ENCODE data around the gene SMLR1.

The SMLR1 gene

DNA sequence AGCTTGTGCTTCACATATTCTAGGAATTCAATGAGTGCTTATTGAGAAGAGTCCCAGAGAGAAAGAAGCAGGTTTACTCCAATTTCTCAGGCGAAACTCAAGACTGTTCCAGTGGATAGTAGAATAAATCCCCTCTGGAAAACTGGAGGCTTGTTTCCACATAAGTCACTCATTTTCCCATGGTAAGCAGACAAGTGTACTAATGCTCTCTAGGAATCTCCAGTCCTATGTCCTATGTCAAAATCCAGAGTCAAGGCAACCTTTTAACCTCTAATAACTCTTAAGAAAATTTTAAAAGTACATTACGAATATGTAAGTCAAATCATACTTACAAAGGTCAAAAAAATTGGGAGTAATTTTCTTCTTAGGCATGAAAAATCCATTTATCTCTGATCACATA is 35.2 kb downstream of the SMLR1 start:
- no peak for DNase-seq (ENCODE audit: low read depth)
- TF ChIP-seq, protein P1, sequence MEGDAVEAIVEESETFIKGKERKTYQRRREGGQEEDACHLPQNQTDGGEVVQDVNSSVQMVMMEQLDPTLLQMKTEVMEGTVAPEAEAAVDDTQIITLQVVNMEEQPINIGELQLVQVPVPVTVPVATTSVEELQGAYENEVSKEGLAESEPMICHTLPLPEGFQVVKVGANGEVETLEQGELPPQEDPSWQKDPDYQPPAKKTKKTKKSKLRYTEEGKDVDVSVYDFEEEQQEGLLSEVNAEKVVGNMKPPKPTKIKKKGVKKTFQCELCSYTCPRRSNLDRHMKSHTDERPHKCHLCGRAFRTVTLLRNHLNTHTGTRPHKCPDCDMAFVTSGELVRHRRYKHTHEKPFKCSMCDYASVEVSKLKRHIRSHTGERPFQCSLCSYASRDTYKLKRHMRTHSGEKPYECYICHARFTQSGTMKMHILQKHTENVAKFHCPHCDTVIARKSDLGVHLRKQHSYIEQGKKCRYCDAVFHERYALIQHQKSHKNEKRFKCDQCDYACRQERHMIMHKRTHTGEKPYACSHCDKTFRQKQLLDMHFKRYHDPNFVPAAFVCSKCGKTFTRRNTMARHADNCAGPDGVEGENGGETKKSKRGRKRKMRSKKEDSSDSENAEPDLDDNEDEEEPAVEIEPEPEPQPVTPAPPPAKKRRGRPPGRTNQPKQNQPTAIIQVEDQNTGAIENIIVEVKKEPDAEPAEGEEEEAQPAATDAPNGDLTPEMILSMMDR (IDR thresholded peaks at IDR 0.05; ENCODE audit: insufficient read depth, low read depth, low read length, missing control alignments): no peak

DNA sequence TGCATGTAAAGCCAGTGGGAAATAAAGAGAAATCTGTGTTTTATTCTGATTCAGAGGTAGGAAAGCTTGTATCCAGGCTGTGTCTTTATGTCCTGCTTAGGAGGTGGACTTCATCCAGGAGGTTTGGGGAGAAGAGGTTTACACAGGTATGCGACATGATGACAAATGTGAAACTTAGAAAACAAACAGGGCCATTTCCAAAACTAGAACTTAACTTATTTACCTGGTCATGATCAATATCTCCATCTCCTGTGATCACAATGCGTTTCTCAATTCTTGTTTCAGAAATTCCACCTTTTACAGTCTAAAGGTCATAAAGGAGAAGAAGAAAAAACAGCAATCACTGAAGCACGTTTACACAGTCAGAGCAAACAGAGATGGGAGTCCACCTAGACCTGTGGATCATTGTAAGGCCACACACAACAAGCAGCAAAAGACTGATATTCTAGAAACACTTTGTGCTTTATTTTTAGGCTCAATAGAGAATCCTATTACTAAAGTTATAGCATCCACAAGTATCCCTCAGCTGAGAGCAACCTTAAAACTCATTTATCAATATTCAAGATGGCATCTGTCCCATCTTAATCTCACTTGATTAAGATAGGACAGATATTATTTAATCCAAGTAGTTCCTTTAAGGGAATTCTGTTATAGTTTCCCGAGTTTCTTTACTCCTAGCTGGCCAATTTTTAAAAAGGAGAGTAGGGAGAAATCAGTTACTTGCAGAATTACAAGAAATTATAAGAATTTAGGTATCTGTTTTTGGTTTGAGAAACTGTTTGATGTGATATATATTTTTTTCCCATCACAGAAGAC is 36.4 kb downstream of the SMLR1 start:
- H3K4me3 ChIP-seq (ENCODE audit: low read depth, low read length): no peak overlapping the region
- TF ChIP-seq, protein P1 (IDR thresholded peaks at IDR 0.05; ENCODE audit: insufficient read depth, low read depth, low read length, missing control alignments): no peak
- no peak for DNase-seq (ENCODE audit: low read depth)

More for the DNA sequence above, 35.2 kb downstream of the SMLR1 start:
- no peak overlapping the region for H3K4me3 ChIP-seq (ENCODE audit: low read depth, low read length)

DNA sequence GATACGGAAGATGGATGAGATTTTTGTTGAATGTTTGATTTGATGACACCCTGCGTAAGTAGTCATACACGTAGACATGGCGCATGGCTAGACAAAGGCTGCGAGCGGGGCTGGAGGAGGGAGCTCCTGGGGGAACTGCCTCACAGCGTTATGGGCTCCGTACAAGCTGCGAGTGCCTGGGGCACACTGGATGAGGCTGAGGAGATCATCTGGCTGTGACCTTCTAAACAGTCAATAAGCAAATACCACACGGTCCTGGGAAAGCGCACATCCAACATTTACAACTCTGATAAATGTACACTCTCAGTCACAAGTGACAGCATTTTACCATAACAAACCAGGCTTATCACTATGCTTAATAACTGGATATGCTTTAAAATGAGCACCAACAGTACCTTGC is 37.1 kb downstream of the SMLR1 start:
- no peak overlapping the region for H3K4me3 ChIP-seq (ENCODE audit: low read depth, low read length)
- DNase-seq (ENCODE audit: low read depth): no peak
- TF ChIP-seq, protein P1 (IDR thresholded peaks at IDR 0.05; ENCODE audit: insufficient read depth, low read depth, low read length, missing control alignments): no peak

DNA sequence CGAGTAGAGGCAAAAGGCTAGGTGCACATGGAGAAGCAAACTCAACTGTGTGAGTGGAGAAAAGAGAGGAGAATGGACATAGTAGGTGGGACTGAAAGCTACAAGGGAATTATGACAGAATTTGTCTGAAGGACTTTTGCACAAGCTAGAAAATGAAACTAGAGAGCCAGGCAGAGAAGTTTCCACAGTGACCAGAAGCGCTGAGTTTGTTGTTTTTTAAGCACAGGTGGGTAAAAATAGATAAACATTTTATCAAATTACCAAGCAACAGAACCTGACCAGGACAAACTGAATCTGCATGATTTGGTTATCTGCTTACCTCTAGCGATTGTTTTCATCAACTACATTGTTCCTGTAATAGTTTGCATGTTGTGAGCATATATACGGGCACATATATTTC is 38.6 kb downstream of the SMLR1 start:
- TF ChIP-seq, protein P1 (IDR thresholded peaks at IDR 0.05; ENCODE audit: insufficient read depth, low read depth, low read length, missing control alignments): no peak
- no peak overlapping the region for H3K4me3 ChIP-seq (ENCODE audit: low read depth, low read length)
- DNase-seq (ENCODE audit: low read depth): no peak

DNA sequence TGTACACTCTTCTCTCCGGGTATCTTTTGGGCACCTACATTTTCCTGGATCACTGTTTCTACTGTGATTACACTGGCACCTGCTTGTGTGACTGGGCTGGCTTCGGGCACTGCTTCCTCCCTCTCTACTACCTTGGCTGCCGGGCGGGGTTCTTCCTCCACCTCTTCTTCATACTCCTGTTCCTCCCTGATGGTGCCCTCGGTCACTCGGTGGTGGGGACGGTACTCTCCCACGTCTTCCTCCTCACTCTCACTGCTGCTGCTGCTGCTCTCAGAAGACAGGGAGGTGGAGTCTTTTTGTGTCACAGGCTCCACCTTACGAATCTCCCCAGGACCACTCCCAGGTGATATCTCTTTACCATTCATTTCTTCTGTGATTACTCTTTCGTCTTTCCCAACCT is 42.5 kb downstream of the SMLR1 start:
- H3K4me3 ChIP-seq (ENCODE audit: low read depth, low read length): no peak overlapping the region
- TF ChIP-seq, protein P1 (IDR thresholded peaks at IDR 0.05; ENCODE audit: insufficient read depth, low read depth, low read length, missing control alignments): no peak
- DNase-seq (ENCODE audit: low read depth): no peak

DNA sequence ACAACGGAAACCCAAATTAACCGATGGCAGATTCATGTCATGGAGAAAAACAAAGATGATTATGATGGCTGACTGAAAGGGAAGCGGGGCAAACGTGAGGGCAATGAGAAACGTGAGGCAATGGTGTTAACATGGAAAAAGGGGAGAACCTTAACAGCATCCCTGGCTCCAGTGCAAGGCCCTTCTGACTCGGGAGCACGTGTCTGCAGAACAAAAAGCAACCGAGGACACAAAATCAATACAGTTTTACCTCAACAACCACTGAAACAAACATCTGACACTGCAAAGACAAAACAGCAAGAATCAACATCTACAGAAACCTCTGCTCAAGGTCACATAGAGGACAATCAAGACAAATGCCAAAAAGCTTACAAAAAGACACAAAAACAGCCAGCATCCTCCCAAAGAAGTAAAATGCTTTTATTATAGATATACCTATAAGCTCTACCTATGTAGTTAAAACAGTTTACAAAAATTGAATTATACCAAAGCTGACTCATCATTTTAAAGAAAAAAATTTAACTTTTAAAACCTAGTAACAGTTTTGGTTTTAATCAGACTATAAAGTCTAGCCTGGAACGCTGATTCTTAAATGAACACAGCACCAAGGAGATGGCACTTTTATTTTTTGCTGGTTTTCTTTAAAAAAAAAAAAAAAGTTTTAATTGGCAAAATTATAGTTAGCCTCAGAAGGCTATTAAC is 43.1 kb downstream of the SMLR1 start:
- no peak overlapping the region for H3K4me3 ChIP-seq (ENCODE audit: low read depth, low read length)
- DNase-seq (ENCODE audit: low read depth): no peak
- TF ChIP-seq, protein P1 (IDR thresholded peaks at IDR 0.05; ENCODE audit: insufficient read depth, low read depth, low read length, missing control alignments): no peak
